HEK293T (cell line): Measurements from ENCODE around the gene RNF207.

Source experiments
- ARNT ChIP-seq: fragments of 450-650 bp; IDR thresholded peaks from 2 replicates; pipeline ENCODE4 v1.6.1; 2017; ENCODE audit warnings: mild to moderate bottlenecking
- BHLHE40 ChIP-seq: fragments of 450-650 bp; IDR thresholded peaks from 2 replicates; pipeline ENCODE4 v1.6.1; 2016; ENCODE audit warnings: mild to moderate bottlenecking, moderate library complexity, borderline replicate concordance
- ELF4 ChIP-seq: fragments of 450-650 bp; IDR thresholded peaks from 2 replicates; pipeline ENCODE4 v1.6.1; 2017; ENCODE audit warnings: antibody characterized with exemption
- FOXA1 ChIP-seq: fragments of 450-650 bp; IDR thresholded peaks from 2 replicates; pipeline ENCODE4 v1.6.1; 2016; ENCODE audit warnings: mild to moderate bottlenecking
- L3MBTL2 ChIP-seq: fragments of 450-650 bp; conservative IDR thresholded peaks from 2 replicates; pipeline ENCODE4 v1.6.1; 2016; ENCODE audit warnings: mild to moderate bottlenecking
- LEF1 ChIP-seq: fragments of 450-650 bp; IDR thresholded peaks from 2 replicates; pipeline ENCODE4 v1.6.1; 2017; ENCODE audit warnings: mild to moderate bottlenecking, borderline replicate concordance
- PKNOX1 ChIP-seq: fragments of 450-650 bp; IDR thresholded peaks from 2 replicates; pipeline ENCODE4 v1.6.1; 2016
- SP1 ChIP-seq: fragments of 450-650 bp; IDR thresholded peaks from 2 replicates; pipeline ENCODE4 v1.6.1; 2017
- TARDBP ChIP-seq: fragments of 450-650 bp; IDR thresholded peaks from 2 replicates; pipeline ENCODE4 v1.6.1; 2016
- ZNF384 ChIP-seq: fragments of 450-650 bp; IDR thresholded peaks from 2 replicates; pipeline ENCODE4 v1.6.1; 2016

GRCh38 chr1:6184083-6184783 is 21.7 kb upstream of the RNF207 start:
- TF ChIP-seq ARNT (no peak), TARDBP (no peak), BHLHE40 (no peak), PKNOX1 (no peak), LEF1 (no peak), ELF4 (no peak), SP1 (no peak), FOXA1 (no peak), L3MBTL2 (no peak), ZNF384 (no peak)
